HepG2 (cell line): ENCODE results near the gene ANO5. TPM values are rescaled to one million over a fixed set of nuclear protein-coding genes. Genes with fewer than 3 reads are reported as not detected.

Experiments
- ATAC-seq: fragments of 200-7000 bp; cut with Tn5 transposase; 3 replicates; pipeline ENCODE4 v1.9.1; 2020; ENCODE audit warnings: mild to moderate bottlenecking, moderate library complexity
- BruUV-seq: library from RNA; stranded (reverse); fragments of 400-500 nt; replicated peaks from 2 replicates; lab custom pipeline; 2021; lab: Mats Ljungman, UMichigan
- CTCF ChIA-PET: fragments of 300-600 bp; formaldehyde crosslinking; extraction: SDS; loops from one replicate; lab custom pipeline; 2021; ENCODE audit warnings: low total read pairs, inconsistent platforms, low intra/inter-chr PET ratio; lab: Yijun Ruan, JAX
- POLR2A ChIA-PET: fragments of 350-600 bp; sonication (Branson Sonifier 250); formaldehyde crosslinking; loops from one replicate; lab custom pipeline; 2020; ENCODE audit warnings: antibody characterized with exemption, inconsistent platforms; lab: Yijun Ruan, JAX
- DNase-seq: peaks from one replicate; pipeline ENCODE4 v3.0.0-alpha.2; 2015; ENCODE audit warnings: low spot score
- FAIRE-seq: peaks from 3 replicates; lab custom pipeline; 2011; peaks lifted over from hg19 to GRCh38; lab: Jason Lieb, UNC
- H2AFZ ChIP-seq: one replicate; pipeline ENCODE4 v1.6.1; 2011; ENCODE audit warnings: low read length, inconsistent platforms
- H3K27ac ChIP-seq: fragments of 300-600 bp; 3 replicates; pipeline ENCODE4 v1.8.0; 2011; ENCODE audit warnings: mixed run types, mild to moderate bottlenecking, mixed read lengths, low read length, inconsistent platforms; ENCODE audit not compliant: insufficient read depth; ENCODE audit errors: extremely low read length
- H3K27me3 ChIP-seq, 2 experiments: fragments of 200-600 bp in 1 of 2; 2 replicates in 1 of 2; 3 replicates in 1 of 2; pipeline versions ENCODE4 v1.6.0 to v1.8.0; 2011; ENCODE audit warnings: low read length in 2 of 2, mild to moderate bottlenecking in 2 of 2, moderate library complexity in 2 of 2, inconsistent platforms in 1 of 2; ENCODE audit not compliant: insufficient read depth in 2 of 2, control insufficient read depth in 1 of 2
- H3K36me3 ChIP-seq, 2 experiments: fragments of 200-600 bp in 1 of 2; replicated peaks in 1 of 2; 2 replicates in 1 of 2; 3 replicates in 1 of 2; pipeline versions ENCODE4 v1.5.1 to v1.8.0; 2011; ENCODE audit warnings: low read length in 2 of 2, inconsistent platforms in 1 of 2; ENCODE audit not compliant: insufficient read depth in 2 of 2, control insufficient read depth in 1 of 2
- H3K4me1 ChIP-seq: 2 replicates; pipeline ENCODE4 v1.5.1; 2012; ENCODE audit warnings: low read length, inconsistent platforms; ENCODE audit not compliant: insufficient read depth
- H3K4me2 ChIP-seq: 2 replicates; pipeline ENCODE4 v1.6.0; 2011; ENCODE audit warnings: low read depth, low read length, inconsistent platforms
- H3K4me3 ChIP-seq, 3 experiments: fragments of 200-600 bp in 1 of 3; sonication (generic), shearing (Covaris generic) in 1 of 3; replicated peaks in 1 of 3; 2 replicates each; pipeline ENCODE4 v1.5.1; 2011 to 2016; ENCODE audit warnings: low read length in 3 of 3, inconsistent platforms in 2 of 3, low read depth in 2 of 3, mild to moderate bottlenecking in 2 of 3, control low read depth in 1 of 3, mixed read lengths in 1 of 3; ENCODE audit not compliant: insufficient read depth in 1 of 3
- H3K79me2 ChIP-seq: one replicate; pipeline ENCODE4 v1.6.1; 2011; ENCODE audit warnings: low read length, inconsistent platforms; ENCODE audit not compliant: insufficient read depth
- H3K9ac ChIP-seq: 2 replicates; pipeline ENCODE4 v1.6.0; 2011; ENCODE audit warnings: mild to moderate bottlenecking, low read depth, low read length, inconsistent platforms; ENCODE audit not compliant: insufficient read depth
- H3K9me3 ChIP-seq: 2 replicates; pipeline ENCODE4 v1.5.1; 2012; ENCODE audit warnings: mild to moderate bottlenecking, low read length
- H4K20me1 ChIP-seq: 2 replicates; pipeline ENCODE4 v1.6.0; 2011; ENCODE audit warnings: inconsistent platforms, mild to moderate bottlenecking, low read length, moderate library complexity; ENCODE audit not compliant: insufficient read depth
- CBX5 ChIP-seq: sonication (generic); formaldehyde crosslinking; IDR thresholded peaks from 2 replicates; pipeline ENCODE4 v1.4.0; 2020; ENCODE audit warnings: missing genetic modification reagents, borderline replicate concordance
- GABPB1 ChIP-seq: IDR thresholded peaks from 2 replicates; pipeline ENCODE4 v1.6.1; 2016; ENCODE audit warnings: mild to moderate bottlenecking, missing genetic modification reagents, moderate library complexity, missing compliant biosample characterization
- GFI1 ChIP-seq: sonication (generic); formaldehyde crosslinking; IDR thresholded peaks from 2 replicates; pipeline ENCODE4 v1.5.0; 2020; ENCODE audit warnings: missing genetic modification reagents, mild to moderate bottlenecking, borderline replicate concordance
- SNAPC5 ChIP-seq: sonication (generic); formaldehyde crosslinking; IDR thresholded peaks from 2 replicates; pipeline ENCODE4 v1.8.1; 2023; ENCODE audit warnings: mild to moderate bottlenecking, missing genetic modification reagents, borderline replicate concordance
- SPEN ChIP-seq: sonication (generic); formaldehyde crosslinking; IDR thresholded peaks from 2 replicates; pipeline ENCODE4 v1.5.1; 2020; ENCODE audit warnings: low read depth, mild to moderate bottlenecking, missing genetic modification reagents
- UBTF ChIP-seq: sonication (generic); formaldehyde crosslinking; IDR thresholded peaks from 2 replicates; pipeline ENCODE4 v1.4.0; 2020; ENCODE audit warnings: mild to moderate bottlenecking, missing genetic modification reagents
- ZNF34 ChIP-seq: sonication (generic); formaldehyde crosslinking; IDR thresholded peaks from 2 replicates; pipeline ENCODE4 v1.4.0; 2020; ENCODE audit warnings: mild to moderate bottlenecking, missing genetic modification reagents, borderline replicate concordance
- WGBS: methylation state at CpG from one replicate; pipeline ENCODE4 v1.1.6; 2017; ENCODE audit warnings: low lambda C conversion rate; 5-methylcytosine and 5-hydroxymethylcytosine counted together
- in situ Hi-C: cut with HindIII; loops from 2 replicates; pipeline ENCODE4 v1.10.0; 2017; ENCODE audit warnings: low pct_unique_long_range_greater_than_20kb; ENCODE audit not compliant: extremely low pct_ligation_motif_present
- intact Hi-C: fragments of 100-400 bp; cut with micrococcal nuclease; formaldehyde crosslinking; loops from one replicate; pipeline ENCODE4 v1.10.0; 2022; ENCODE audit not compliant: unreplicated experiment
- polyA plus RNA-seq, 8 experiments: library from polyadenylated mRNA; depleted of rRNA in 3 of 8; stranded (reverse) in 7 of 8; unstranded in 1 of 8; fragments of >200 nt; fragmentation: Illumina TruSeq in 4 of 8; extraction: Trizol in 4 of 8; gene quantifications; 2 replicates each; pipeline versions ENCODE4 v1.2.1 to v1.2.3, GENCODE V29; 2011 to 2016; ENCODE audit warnings: low read depth in 4 of 8, missing spikeins in 1 of 8, mixed read lengths in 1 of 8; ENCODE audit not compliant: insufficient read depth in 1 of 8
- total RNA-seq, 5 experiments: library from RNA; depleted of rRNA; stranded (reverse); fragments of >200 nt; fragmentation: Illumina TruSeq; extraction: Trizol; gene quantifications; 2 replicates each; pipeline ENCODE4 v1.2.3, GENCODE V29; 2016; ENCODE audit warnings: low read depth in 1 of 5

The ANO5 gene
- total and polyA plus RNA-seq, 2 of the 13 experiments (the other 11 are each of a cell fraction or from before 2014, with no cell fraction given), result 0.02 to 0.03 TPM

DNA sequence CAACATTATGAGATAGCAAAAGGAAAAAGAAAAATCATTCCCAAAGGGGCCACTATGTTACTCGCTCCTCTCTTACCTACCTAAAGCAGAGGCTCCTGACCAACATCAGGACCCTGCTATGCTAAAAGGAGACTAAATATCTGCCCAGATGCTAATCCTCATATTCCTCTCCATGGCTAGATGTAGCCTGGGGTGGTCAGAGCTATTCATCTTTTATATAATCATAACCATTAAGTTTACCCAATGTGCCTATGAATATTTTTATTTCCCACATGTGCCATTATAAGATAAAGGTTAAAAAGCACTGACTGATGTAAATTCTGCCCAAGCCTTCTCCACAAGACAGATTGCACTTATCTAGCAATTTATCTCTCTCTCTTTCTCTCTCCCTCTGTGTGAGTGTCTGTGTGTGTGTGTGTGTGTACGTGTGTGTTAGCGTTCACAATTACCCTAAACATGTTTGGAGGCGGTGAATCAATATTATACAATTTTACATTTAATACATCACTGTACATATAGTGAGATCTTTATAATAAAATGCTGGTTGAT, 41.2 kb upstream of the ANO5 start (continued):
- TF ChIP-seq UBTF (CRISPR knock-in tag) (no peak), GFI1 (no peak), SNAPC5 (CRISPR knock-in tag) (no peak), GABPB1 (CRISPR knock-in tag) (no peak), SPEN (CRISPR knock-in tag) (no peak)

DNA sequence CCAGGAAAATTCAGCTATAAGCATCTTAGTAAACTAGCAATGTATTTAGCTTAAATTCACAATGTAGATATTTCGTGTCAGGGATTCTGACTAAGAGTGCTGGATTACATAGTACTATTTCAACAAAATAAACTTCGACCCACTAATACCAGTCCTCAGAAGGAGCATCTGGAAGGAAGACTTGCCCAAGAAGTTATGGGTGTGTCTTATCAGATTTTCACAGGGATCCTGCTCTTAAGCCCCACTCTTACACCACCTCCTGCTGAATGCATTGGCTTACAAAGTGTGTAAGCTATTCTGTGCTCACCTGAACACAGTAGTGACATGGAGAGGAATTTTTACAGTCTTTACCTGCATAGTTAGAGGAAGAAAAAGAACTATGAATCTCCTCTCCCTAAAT, 35.4 kb upstream of the ANO5 start:
- no peak overlapping the region for H3K27ac ChIP-seq
- H3K4me2 ChIP-seq, result no peak overlapping the region
- ChIA-PET CTCF (no interaction called here), POLR2A (no interaction called here)
- no peak for TF ChIP-seq ZNF34
- no peak for TF ChIP-seq CBX5 (CRISPR knock-in tag)
- H2AFZ ChIP-seq, result no peak overlapping the region
- in situ Hi-C loops, result no loop called here
- no peaks in the 10 kb centered on the region for H3K79me2 ChIP-seq
- 0% methylated on average over 2 of the region's 2 CpGs for WGBS
- intact Hi-C loops, result no loop called here
- FAIRE-seq (no peak), ATAC-seq (no peak), DNase-seq (no peak)
- H3K9ac ChIP-seq, result no peak overlapping the region
- H3K36me3 ChIP-seq, result no peaks in the 10 kb centered on the region
- H3K4me3 ChIP-seq, result no peak overlapping the region
- no peaks in the 10 kb centered on the region for H3K27me3 ChIP-seq
- BruUV-seq, result no TSS peak
- no peaks in the 10 kb centered on the region for H4K20me1 ChIP-seq
- no peaks in the 10 kb centered on the region for H3K4me1 ChIP-seq
- no peaks in the 10 kb centered on the region for H3K9me3 ChIP-seq
